ENCODE results near the gene GRAMD1C.
"Not testable (repeated sequence)": the region's sequence is repeated elsewhere in the genome, so short reads cannot be mapped to it uniquely, and the experiment has no call there.

Gene GRAMD1C

GRCh38 chr3:113834983-113835382 lies 3.6 kb upstream of the GRAMD1C start:
- TF ChIP-seq CTCF (IDR thresholded peaks at IDR 0.05): no peak
- no peak for TF ChIP-seq ZFX (IDR thresholded peaks at IDR 0.05; ENCODE audit: borderline replicate concordance)
- H3K27ac ChIP-seq: no peak overlapping the region

GRCh38 chr3:113839551-113839950 lies 963 bp downstream of the GRAMD1C start:
- no peak overlapping the region for H3K27ac ChIP-seq
- TF ChIP-seq CTCF (IDR thresholded peaks at IDR 0.05) (no peak), ZFX (IDR thresholded peaks at IDR 0.05; ENCODE audit: borderline replicate concordance) (no peak)

- H3K27ac ChIP-seq: no peak overlapping the region
- TF ChIP-seq ZFX (IDR thresholded peaks at IDR 0.05; ENCODE audit: borderline replicate concordance): no peak
- TF ChIP-seq CTCF (IDR thresholded peaks at IDR 0.05): peak; percentile 82
Measured at GRCh38 chr3:113844622-113845222, 6.1 kb downstream of the GRAMD1C start.

GRCh38 chr3:113847247-113847646 lies 8.7 kb downstream of the GRAMD1C start:
- 0 out of 2 replicates have a peak overlapping the region, but pooled peaks have one; percentile 0 for H3K27ac ChIP-seq
- TF ChIP-seq CTCF (IDR thresholded peaks at IDR 0.05) (no peak), ZFX (IDR thresholded peaks at IDR 0.05; ENCODE audit: borderline replicate concordance) (no peak)

GRCh38 chr3:113847664-113848461 lies 9.3 kb downstream of the GRAMD1C start:
- H3K27ac ChIP-seq: 0 out of 2 replicates have a peak overlapping the region, but pooled peaks have one; percentile 0
- TF ChIP-seq ZFX (IDR thresholded peaks at IDR 0.05; ENCODE audit: borderline replicate concordance): no peak
- no peak for TF ChIP-seq CTCF (IDR thresholded peaks at IDR 0.05)

- not testable (repeated sequence) for H3K27ac ChIP-seq
Measured at GRCh38 chr3:113849071-113849470, 10.5 kb downstream of the GRAMD1C start.

- H3K27ac ChIP-seq: not testable (repeated sequence)
Measured at GRCh38 chr3:113849841-113850240, 11.3 kb downstream of the GRAMD1C start.

- H3K27ac ChIP-seq: not testable (repeated sequence)
Measured at GRCh38 chr3:113850391-113850790, 11.8 kb downstream of the GRAMD1C start.

- H3K27ac ChIP-seq: no peak overlapping the region
- TF ChIP-seq ZFX (IDR thresholded peaks at IDR 0.05; ENCODE audit: borderline replicate concordance): no peak
- TF ChIP-seq CTCF (IDR thresholded peaks at IDR 0.05): no peak
Measured at GRCh38 chr3:113852506-113852905, 13.9 kb downstream of the GRAMD1C start.

Data from 22Rv1 (cell line).